Heart left ventricle (tissue), 16 donors: ENCODE data around the gene IQSEC1. TPM values are rescaled to one million over a fixed set of nuclear protein-coding genes. Genes with fewer than 3 reads are reported as not detected.

Experiments
- ATAC-seq, 4 donors: fragments of 200-7000 bp; cut with Tn5 transposase; one replicate each; pipeline ENCODE4 v1.9.1; 2020 to 2022; ENCODE audit warnings: moderate library complexity in 4 of 4, mild to moderate bottlenecking in 3 of 4, moderate number of reproducible peaks in 1 of 4
- DNase-seq, 5 donors: peaks; one replicate each; pipeline ENCODE4 v3.0.0-alpha.2; 2020
- H3K27ac ChIP-seq, 12 donors: fragments of 200-600 bp; sonication (generic) in 4 of 12; one replicate each; pipeline versions ENCODE4 v1.5.0 to v1.8.0; 2016 to 2022; ENCODE audit warnings: mild to moderate bottlenecking in 2 of 12
- H3K27me3 ChIP-seq, 9 donors: fragments of 200-600 bp; sonication (generic) in 2 of 9; one replicate each; pipeline versions ENCODE4 v1.5.1 to v1.8.0; 2016 to 2022; ENCODE audit warnings: mild to moderate bottlenecking in 3 of 9
- H3K36me3 ChIP-seq, 9 donors: fragments of 200-600 bp; sonication (generic) in 2 of 9; one replicate each; pipeline versions ENCODE4 v1.5.0 to v1.8.0; 2018 to 2022; ENCODE audit warnings: mild to moderate bottlenecking in 2 of 9
- H3K4me1 ChIP-seq, 12 donors: fragments of 200-600 bp; sonication (generic) in 4 of 12; one replicate each; pipeline versions ENCODE4 v1.5.0 to v1.8.0; 2016 to 2022; ENCODE audit warnings: mild to moderate bottlenecking in 3 of 12
- H3K4me3 ChIP-seq, 12 donors: fragments of 200-600 bp; sonication (generic) in 4 of 12; one replicate each; pipeline versions ENCODE4 v1.5.0 to v1.8.0; 2017 to 2022; ENCODE audit warnings: mild to moderate bottlenecking in 9 of 12, moderate library complexity in 4 of 12
- H3K9me3 ChIP-seq, 12 donors: fragments of 200-600 bp; sonication (generic) in 4 of 12; one replicate each; pipeline versions ENCODE4 v1.5.0 to v1.8.0; 2016 to 2022; ENCODE audit warnings: mild to moderate bottlenecking in 1 of 12
- CTCF ChIP-seq, 12 donors: fragments of 200-600 bp; sonication (generic) in 4 of 12; IDR thresholded peaks; one replicate each; pipeline versions ENCODE4 v1.5.0 to v1.8.0; 2018 to 2022; ENCODE audit warnings: antibody characterized with exemption in 12 of 12, mild to moderate bottlenecking in 5 of 12
- POLR2A ChIP-seq, 2 donors: fragments of 450-650 bp; IDR thresholded peaks; one replicate each; pipeline ENCODE4 v1.6.1; 2017; ENCODE audit warnings: antibody characterized with exemption in 2 of 2, mild to moderate bottlenecking in 2 of 2, moderate library complexity in 2 of 2
- WGBS, 4 donors: extraction: QIAGEN DNeasy Blood & Tissue Kit in 2 of 4; methylation state at CpG; one replicate each; pipeline versions ENCODE4 v1.1.5 to v1.1.7; 2013 to 2018; 5-methylcytosine and 5-hydroxymethylcytosine counted together
- intact Hi-C, 10 donors: fragments of 100-400 bp; cut with DNase I; formaldehyde crosslinking; loops; one replicate each; pipeline versions ENCODE4 v1.11.1 to v1.14.2; 2022
- polyA plus RNA-seq, 2 donors: library from polyadenylated mRNA; stranded (reverse); fragments of 200-250 nt; gene quantifications; one replicate each; pipeline ENCODE4 v1.2.3, GENCODE V29; 2013
- total RNA-seq, 9 donors: library from RNA; depleted of rRNA in 2 of 9; stranded (reverse); fragments of >200 nt in 2 of 9; fragmentation: NEBNext Ultra II Directional in 3 of 9; extraction: Animal tissue kit (Norgen Biotek cat#: 25700) in 3 of 9; gene quantifications; one replicate each; pipeline versions ENCODE4 v1.1.0 to v1.2.4, GENCODE V29; 2016 to 2023
- donor health status: ischemic (EF 13 %, LVEDD 7.1; RV severe dilation, severe dysfunction).
- donor health status: healthy with polysubstance abuse.
- donor health status: DM: no; HTN: yes; CAD: no.
- donor health status: DM: no; HTN: no; CAD: no.
- donor health status: ischemic (EF 25% LVEDD 6.9; RV normal size, moderate dysfunction).
- donor health status: ischemic (EF 25% LVEDD 5.7; RV mildly dilated, moderate dysfunction).
- donor health status: healthy.
- donor health status: DM: yes; HTN: yes; CAD: no.
- donor health status: ischemic (EF 35%, LVEDD 5.7; RV mildly dilated, moderate dysfunction).
- donor health status: nonischemic (EF 11% LVEDD 7.7; RV severe dilation, severe dysfunction).
- donor health status: DM: yes; HTN: yes; CAD: no.
- donor health status: PGD.
- donor health status: ischemic (EF 29% LVEDD 5.4; RV normal size, mild dysfunction).
- donor health status: nonischemic (EF 23%, LVEDD 6.1; RV moderate dilation, normal function).

IQSEC1 gene
- total and polyA plus RNA-seq, 11 donors, result 28.8 to 79.1 (median 62.2) TPM

GRCh38 chr3:13024765-13025065, 48.5 kb downstream of the IQSEC1 start:
- H3K9me3 ChIP-seq, result no peaks in the 10 kb centered on the region
- no peaks in the 10 kb centered on the region for H3K36me3 ChIP-seq
- DNase-seq, result no peak
- no peak overlapping the region for H3K4me3 ChIP-seq
- no peak for ATAC-seq
- WGBS, 4 donors, result 94 to 99% (median 96%) methylated on average over 2 of the region's 2 CpGs
- intact Hi-C loops, result loop anchor here in 1 of 10 donors (5.0 kb wide), 1 partner anchor 43 kb away; no protein-coding TSS in a partner anchor
- no peaks in the 10 kb centered on the region for H3K27me3 ChIP-seq
- no peak overlapping the region for H3K27ac ChIP-seq
- TF ChIP-seq POLR2A (IDR thresholded peaks at IDR 0.05), result no peak
- no peak for TF ChIP-seq CTCF (IDR thresholded peaks at IDR 0.05)
- H3K4me1 ChIP-seq, result peaks cover 0 to 49% (median 35%) of the 10 kb centered on the region in 12 donors

GRCh38 chr3:13023971-13024764, 49.1 kb downstream of the IQSEC1 start:
- intact Hi-C loops, result loop anchor here in 1 of 10 donors (5.0 kb wide), 1 partner anchor 43 kb away; no protein-coding TSS in a partner anchor
- Histone ChIP-seq H3K36me3 (no peaks in the 10 kb centered on the region), H3K4me1 (peaks cover 0 to 54% (median 40%) of the 10 kb centered on the region in 12 donors), H3K27me3 (no peaks in the 10 kb centered on the region), H3K4me3 (no peak overlapping the region), H3K27ac (peak overlapping the region in 3 of 12 donors; percentile 24 to 83 (median 64)), H3K9me3 (no peaks in the 10 kb centered on the region)
- DNase-seq (no peak), ATAC-seq (no peak)
- TF ChIP-seq CTCF (IDR thresholded peaks at IDR 0.05), result no peak
- TF ChIP-seq POLR2A (IDR thresholded peaks at IDR 0.05), result no peak
- WGBS, 4 donors, result 81 to 97% (median 90%) methylated on average over 6 of the region's 6 CpGs

GRCh38 chr3:13023235-13023970, 49.8 kb downstream of the IQSEC1 start:
- no peak overlapping the region for H3K4me3 ChIP-seq
- TF ChIP-seq CTCF (IDR thresholded peaks at IDR 0.05) (no peak), POLR2A (IDR thresholded peaks at IDR 0.05) (no peak)
- H3K36me3 ChIP-seq, result no peaks in the 10 kb centered on the region
- H3K27me3 ChIP-seq, result no peaks in the 10 kb centered on the region
- peak overlapping the region; percentile 23 to 87 (median 70) for H3K27ac ChIP-seq
- peaks cover 0 to 61% (median 48%) of the 10 kb centered on the region in 12 donors for H3K4me1 ChIP-seq
- H3K9me3 ChIP-seq, result no peaks in the 10 kb centered on the region
- intact Hi-C loops, result loop anchor here in 1 of 10 donors (5.0 kb wide), 1 partner anchor 44 kb away; no protein-coding TSS in a partner anchor
- WGBS, 4 donors, result 80 to 85% (median 82%) methylated on average over 3 to 5 of the region's 5 CpGs
- ATAC-seq (peak in 2 of 4 donors; percentile 32 to 39), DNase-seq (peak in 3 of 5 donors; percentile 40 to 82 (median 56))
